Fibroblast of skin of left biceps (primary cell): ENCODE results near the gene NBL1.

Experiments used
- DNase-seq, 2 experiments: peaks; one replicate each; pipeline ENCODE4 v3.0.0-alpha.2; 2013; ENCODE audit warnings: low read depth in 2 of 2

The NBL1 gene, protein sequence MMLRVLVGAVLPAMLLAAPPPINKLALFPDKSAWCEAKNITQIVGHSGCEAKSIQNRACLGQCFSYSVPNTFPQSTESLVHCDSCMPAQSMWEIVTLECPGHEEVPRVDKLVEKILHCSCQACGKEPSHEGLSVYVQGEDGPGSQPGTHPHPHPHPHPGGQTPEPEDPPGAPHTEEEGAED

DNA sequence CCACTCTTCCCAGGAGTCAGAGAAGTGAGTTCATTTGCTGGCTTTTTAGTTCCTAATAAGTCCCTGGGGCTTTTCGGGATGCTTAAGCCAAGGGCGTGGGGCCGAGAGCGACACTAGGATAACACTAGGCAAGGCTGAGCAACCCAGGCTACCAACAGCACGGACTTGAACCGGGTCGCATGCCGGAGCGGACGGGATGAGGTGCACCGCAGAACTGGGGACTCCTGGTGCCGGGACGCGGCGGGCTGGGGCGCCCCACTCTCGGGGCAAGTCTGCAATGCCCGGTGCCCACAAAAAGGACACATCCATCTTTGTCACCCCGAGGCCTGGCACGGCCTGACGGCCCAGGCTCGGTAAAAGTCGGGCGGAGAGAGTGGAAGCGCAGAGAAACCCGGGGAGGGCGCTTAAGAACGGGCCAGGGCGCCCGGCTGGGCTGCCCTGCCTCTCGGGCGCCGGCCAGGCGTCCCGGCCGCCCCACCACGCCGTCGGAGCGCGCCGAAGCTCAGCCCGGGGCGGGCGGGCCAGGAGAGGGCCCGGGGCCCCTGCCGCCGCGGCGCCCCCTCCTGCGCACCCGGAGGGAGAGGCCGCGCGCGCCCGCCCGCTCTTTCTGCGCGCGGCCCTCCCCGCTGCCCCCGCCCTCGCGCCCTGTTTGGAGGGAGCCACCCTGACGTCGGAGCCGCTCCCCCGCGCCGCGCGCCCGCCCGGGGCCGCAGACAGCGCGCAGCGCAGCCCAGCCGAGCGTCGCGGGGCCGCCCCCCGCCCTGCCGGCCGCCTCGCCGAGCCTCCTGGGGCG, at the start of gene NBL1:
Gene NBL1 (plus strand): TSS at position 710 of the 793 bp plus-strand sequence. CDS start 10,720 bp downstream, outside the sequence.
- DNase-seq: no peak

DNA sequence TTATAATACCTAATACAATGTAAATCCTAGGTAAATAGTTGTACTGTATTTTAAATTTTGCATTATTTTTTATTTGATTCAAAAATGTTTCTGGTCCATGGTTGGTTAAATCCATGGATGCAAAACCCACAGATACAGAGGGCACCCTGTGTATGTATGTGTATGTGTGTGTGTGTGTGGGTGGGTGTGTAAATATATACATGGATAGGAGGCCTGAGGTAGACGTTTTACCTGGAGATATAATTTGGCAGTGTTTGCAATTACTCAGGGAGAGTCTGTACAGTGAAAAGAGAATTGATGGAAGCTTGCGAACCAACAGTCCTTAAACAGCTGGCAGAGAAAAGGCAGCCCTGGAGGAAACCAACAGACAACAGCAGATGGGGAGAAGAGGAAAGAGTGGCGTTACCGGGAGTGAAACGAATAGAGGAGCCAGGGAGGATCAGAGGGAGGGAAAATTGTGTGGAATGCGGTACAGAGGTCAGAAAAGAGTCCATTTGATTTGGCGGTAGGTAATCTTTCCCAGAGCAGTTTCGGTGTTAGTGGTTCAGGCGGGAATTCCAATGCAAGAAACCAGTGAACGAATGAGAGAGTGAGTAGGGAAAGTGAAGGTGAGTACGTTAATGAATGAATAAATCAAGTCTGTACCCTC, 47.9 kb upstream of the NBL1 start:
- DNase-seq: no peak

DNA sequence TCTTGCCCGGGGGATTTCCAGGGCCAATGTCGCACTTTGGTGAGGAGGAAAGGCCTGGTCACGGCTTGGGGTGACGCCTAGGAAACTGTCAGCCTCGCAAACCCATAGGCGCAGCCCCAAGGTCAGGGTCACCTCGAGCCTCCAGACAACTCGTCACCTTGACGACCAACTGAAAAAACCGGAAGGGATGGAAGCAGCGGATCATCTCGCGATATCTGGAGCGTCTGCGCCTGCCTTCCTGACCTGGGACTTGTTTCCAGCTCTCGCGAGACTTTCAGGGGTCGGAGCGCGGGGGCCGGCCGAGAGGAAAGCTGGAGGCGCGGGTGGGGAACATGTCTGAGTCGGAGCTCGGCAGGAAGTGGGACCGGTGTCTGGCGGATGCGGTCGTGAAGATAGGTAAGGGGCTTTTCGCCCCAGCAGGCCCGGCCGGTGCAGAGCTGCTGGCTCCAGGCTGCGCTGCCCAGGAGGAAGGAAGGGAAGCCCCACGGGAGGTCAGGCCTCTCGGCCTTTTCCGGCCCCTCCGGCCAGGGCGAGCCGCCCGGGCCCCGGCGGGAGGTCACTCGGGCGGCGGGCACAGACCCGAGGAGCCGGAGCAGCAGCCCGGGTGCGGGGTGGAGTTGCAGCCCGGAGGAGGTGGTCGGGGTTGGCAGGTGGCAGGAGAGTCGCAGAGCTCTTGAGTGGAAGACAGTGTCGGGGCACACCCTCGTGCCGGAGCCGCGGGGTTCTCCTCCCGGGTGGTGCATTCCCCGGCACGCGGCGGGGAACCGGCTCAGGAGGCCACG, 47.2 kb upstream of the NBL1 start:
- peak; percentile 88 for DNase-seq

DNA sequence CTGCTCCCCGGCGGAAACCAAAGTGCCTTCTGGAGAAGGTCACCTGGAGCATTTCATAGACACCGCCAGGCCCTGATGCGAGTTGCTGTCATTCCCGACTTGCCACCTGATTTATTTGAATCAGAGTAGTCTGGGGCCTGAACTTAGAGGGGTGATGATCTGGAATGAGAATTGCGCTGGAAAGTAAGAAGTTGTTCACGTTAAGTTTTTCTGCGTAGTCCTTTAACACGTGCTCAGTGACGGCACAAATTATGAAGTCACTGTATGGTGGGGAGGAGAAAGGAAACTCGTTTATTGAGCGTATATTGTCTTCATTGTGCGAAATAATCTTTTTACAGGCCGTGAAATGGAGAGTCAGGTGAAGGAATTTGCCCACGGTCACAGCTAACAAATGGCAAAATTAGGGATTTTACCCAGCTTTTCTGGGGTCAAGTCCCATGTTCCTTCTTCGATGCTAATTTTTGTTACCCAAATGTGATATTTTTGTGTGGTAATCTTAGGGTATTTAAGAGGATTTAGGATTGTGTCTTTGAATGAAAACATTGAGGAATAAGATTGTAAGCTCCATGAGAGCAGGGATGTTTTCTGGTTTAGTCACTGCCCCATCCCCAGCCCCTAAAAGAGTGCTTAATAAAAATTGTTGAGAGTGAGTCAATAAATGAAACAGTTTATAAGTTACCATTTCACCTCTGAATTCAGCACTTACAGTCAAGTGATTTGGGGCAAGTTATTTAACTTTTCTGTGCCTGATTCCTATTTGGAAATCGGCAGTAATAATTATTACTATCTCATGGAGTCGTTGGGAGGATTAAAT, 46.4 kb upstream of the NBL1 start:
- no peak for DNase-seq

DNA sequence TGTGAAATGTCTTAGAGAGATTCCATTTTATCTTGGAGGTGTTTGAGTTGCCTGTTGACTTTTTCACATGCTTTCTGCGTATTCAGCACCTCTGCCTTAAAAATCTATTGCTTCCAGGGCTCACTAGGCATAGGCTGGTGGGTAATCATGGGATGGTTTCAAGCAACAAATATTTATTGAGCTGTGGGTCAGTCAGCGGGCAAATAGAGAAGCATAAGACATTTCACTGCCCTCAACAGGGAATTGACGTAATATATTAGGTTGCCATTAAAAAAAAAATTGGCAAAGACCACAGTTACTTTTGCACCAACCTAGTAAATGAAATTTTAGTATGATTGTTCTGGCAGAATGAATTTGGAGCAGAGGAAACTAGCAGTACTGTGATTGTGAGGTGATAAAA, 44.3 kb upstream of the NBL1 start:
- DNase-seq: no peak

DNA sequence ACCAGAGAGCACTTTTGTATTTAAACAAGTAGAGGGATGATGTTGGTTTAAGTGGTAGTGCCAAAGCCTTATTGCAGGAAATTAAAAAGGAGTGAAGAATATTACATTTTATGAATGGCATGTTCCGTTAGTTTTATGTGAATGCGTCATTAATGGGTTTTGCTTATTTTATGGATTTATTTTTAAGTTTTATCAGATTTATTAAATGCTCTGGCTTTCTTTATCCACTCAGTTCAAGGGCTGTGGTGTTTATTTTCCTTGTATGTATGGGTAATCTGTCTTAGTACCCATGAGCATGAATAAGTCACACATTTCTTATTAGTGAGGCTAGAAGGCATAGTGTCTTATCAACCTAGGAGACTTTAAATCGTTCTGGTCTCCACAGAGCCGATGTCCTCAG, 41.6 kb upstream of the NBL1 start:
- no peak for DNase-seq

DNA sequence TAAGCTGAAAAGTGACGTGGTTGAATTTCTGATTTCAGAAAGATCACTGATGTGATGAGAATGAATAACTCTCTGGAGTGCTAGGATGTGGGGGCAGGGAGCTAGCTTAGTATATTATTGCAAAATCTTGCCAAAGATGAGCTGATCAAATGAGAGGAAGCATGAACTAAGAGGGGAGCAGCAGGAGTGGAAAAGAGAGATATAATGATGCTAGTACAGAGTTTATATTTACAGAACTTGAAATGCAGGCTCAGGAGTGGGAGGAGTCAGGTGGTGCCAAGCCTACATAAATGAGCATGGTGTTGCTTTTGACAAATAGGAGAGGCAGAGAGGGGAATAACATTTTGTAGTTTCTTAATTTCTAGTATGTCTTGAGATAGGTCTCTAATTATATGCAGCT, 38.1 kb upstream of the NBL1 start:
- DNase-seq: no peak

DNA sequence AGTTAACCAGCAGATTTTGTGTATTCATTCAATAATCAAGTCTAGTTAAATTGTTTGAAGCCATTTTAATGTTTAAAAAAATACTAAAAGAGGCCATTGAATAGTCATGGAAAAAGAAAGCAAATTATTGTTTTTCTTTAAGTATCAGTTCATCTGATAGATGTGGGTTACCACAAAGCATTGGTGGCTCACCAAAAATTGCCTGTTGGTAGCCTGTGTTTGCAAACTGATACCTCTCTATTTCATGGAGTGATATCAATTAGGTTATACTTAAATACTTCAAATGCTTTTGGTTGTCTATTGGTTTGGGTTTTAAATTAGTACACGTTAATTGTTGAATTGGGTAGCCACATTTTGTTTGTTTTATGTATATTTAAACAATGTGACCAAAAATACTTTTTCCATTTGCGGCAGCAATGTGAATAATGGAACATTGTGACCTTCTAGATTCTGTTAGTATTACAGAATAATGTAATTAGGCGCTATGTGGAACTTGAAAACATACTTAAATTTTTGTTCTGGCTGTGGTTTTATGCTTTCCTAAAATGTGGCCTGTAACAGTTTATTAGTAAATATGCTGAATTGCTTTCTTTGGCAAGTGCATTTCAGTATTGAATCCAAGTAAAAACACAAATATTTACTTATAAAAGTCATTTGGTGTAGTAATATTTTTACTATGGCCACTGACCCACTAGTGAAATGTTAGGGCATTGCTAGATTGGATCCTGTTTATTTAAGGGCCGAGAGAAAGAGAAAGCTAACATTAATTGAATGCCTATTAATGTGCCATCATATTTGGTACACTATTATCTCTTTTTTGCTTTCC, 37.1 kb upstream of the NBL1 start:
- DNase-seq: no peak

DNA sequence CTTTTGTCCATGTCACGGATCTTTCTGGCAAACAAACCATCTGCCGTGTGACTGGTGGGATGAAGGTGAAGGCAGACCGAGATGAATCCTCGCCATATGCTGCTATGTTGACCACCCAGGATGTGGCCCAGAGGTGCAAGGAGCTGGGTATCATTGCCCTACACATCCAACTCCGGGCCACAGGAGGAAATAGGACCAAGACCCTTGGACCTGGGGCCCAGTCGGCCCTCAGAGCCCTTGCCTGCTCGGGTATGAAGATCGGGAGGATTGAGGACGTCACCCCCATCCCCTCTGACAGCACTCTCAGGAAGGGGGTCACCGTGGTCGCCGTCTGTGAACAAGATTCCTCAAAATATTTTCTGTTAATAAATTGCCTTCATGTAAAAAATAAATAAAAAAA, 35.9 kb upstream of the NBL1 start:
- no peak for DNase-seq

DNA sequence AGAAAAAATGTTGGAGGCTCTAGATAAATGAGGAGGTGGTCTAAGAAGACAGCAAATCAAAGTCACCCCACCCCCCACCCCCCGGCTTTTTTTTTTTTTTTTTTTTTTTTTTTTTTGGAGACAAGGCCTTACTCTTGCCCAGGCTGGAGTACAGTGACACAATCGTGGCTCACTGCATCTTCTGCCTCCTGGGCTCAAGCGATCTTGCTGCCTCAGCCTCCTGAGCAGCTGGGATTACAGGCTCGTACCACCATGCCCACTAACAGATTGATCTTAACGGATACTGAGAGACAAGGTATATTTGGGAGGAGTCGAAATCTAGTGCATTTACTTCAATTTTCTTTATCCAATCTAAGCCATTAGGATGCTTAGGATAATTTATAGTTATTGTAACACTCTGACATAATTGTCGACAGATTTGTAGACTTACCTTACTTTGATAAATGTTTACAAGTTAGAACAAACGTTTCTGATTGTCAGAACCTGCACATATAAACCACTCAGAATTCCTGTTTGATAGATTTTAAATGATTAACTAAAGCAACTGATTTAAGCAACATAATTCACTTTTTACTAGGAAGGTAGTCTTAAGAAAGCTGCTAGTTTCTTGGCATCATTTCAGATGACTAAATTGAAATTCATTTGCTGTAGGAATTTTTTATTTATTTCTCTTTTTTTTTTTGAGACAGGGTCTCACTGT, 33.7 kb upstream of the NBL1 start:
- DNase-seq: no peak

DNA sequence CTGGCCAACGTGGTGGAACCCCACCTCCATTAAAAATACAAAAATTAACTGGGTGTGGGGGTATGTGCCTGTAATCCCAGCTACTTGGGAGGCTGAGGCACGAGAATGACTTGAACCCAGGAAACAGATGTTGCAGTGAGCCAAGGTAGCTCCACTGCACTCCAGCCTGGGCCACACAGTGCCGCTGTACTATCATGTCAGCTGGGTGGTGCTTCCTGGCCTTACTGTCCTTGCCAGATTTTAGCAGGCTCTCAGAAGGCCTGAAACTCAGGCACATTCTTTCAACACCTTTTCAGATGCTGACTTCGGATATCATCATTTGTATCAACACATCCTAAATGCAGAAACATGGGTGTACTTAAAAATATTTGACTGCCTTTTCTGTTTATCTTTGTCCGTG, 31.6 kb upstream of the NBL1 start:
- no peak for DNase-seq

DNA sequence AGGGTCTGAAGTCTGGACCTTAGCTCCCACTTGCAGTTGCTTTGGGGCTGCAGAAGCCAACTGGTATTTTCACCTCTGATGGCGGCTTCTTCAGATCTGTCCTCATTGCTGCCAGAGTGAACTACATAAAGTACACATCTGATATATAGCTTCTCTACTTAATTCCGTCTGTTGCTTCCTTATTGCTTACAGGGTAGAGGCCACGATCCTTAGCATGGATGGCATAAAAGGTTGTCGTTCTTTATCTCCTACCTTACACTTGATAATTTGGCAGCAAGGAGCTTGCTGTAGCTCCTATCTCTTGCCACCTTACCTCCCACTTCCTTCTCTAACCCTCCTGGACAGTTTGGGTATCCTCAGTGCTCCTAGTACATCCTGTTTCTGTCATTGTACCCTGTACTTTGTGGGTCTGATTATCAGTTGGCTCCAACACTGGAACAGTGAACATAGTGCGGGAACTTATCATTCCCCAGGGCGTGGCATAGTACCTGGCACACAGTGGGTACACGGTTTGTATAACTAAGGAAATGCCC, 30.9 kb upstream of the NBL1 start:
- no peak for DNase-seq

DNA sequence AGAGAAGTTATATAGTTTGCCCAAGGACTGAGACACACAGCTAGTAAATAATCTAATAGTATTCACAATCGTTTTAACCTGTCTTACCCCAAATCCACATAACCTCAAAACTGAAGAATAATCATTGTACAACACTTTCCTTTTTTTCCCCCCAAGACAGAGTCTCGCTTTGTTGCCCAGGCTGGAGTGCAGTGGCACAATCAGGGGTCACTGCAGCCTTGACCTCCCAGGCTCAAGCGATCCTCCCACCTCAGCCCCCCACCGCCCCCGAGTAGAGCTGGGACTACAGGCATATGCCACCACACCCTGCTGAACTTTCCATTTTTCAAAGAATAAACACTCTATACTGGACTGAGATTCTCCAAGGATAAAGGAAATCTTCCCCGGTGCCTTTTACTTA, 28.7 kb upstream of the NBL1 start:
- DNase-seq: no peak

DNA sequence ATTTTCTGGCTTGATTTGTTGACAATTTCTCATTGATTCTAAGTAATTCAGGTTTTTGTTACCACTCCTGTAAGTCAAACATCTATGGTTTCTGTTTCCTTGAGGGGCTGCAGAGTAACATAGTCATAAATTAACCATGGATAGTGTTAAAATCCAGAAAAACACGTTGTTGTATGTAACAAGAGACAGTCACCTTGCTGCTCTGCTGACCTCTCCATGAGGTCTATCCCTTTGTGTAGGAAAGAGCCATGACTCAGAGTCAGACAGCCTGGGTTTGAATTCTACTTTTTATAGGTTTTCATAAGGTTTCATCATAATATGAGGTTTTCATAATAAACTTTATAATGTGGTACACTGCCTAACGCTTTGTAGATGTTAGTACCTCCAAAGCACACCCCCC, 27.6 kb upstream of the NBL1 start:
- DNase-seq: peak; percentile 29 to 52

DNA sequence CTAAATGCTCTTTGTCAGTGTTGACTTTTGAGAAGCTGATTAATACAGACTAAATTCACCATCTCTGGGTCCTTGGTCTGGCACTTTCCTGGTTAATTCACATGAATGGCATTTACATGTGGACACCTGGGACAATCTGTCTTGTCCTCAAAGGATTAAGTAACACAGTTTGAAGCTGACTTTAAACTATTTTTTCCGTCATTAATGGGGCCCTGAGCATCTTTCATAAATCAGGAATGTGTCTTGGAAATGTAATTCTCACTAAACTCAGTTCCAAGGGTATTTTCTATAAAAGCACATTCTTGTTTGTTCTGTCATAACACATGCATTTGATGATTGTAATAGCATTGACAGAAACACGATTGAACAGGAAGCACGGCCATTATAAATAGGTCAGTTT, 26.7 kb upstream of the NBL1 start:
- DNase-seq: peak in 1 of 2 experiments; percentile 28

DNA sequence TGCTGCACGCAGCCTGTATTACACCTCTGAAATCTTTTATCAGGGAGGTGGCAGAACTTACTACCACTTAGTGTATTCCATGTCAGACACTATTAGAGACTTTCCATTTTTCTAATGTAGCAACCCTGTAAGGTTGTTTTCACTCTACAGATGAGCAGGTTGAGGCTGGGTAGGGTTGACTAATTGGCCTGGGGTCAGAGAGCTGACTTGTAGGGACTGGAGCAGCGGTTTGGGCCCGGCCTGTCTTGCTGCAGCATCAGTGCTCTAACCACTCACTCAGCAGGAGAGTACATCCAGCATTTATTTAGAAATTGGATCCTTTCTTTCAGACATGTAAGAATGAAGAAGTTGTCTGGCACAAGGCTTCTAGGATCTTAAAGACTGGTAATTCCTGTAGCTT, 25.7 kb upstream of the NBL1 start:
- DNase-seq: no peak

DNA sequence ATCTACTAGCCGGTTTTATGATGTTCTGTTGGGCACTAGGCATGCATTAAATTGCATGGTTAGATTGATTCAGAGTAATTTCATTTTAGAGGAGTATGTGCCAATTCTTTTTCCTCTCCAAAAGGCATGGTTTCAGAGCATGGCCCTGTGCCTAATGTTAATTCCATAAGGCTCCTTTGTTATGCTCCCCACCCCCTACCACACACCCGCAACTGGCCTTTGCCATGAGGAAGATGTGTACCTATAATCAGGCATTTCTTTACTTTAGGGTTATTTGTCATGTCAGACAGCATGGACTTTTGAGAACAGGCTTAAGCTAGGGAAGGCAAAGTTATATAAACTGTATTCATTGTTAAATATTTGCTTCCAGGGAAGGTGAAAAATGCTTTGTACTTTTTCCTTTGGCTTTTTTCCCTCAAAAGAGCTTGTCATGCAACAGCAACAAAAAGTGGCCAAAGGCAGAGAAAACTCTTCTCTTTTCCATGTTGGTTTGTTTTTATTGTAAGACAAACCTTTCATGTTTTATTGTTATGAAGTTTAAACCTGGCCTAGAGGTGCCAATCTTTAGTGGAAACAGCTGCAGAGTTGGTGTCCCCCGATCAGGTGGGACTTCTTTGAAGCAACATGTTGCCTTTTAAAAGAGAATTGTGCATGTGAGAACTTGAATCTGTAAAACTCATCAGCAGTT, 24.3 kb upstream of the NBL1 start:
- no peak for DNase-seq

DNA sequence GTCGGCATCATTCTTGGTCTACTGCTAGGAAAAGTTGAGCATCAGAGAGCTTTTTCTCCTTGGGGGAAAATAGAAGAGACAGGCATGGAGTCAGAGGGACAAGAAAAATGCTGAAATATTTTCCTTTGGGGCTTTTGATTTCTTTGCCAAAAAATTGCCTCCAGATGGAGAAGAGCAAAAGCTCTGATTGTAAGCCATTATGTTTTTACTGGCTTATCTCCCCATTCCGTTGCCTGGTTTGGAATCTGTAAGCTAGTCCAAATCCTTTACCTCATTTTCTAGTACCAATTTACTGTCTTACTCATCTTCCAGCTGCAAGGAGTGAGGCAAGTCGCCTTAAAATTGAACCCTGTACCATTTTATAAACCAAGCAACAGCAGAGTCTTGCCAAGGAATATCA, 23.3 kb upstream of the NBL1 start:
- DNase-seq: peak in 1 of 2 experiments; percentile 50
